ENCODE results near the gene ERBB2. TPM values are rescaled to one million over a fixed set of nuclear protein-coding genes. Genes with fewer than 3 reads are reported as not detected.

The ERBB2 gene
- total and polyA plus RNA-seq, 2 of the 13 experiments (the other 11 are each of a cell fraction or from before 2014, with no cell fraction given), result 57.7 to 64.1 TPM

- TF ChIP-seq ZBTB14 (CRISPR knock-in tag; IDR thresholded peaks at IDR 0.05) (no peak), EP300 (IDR thresholded peaks at IDR 0.05; ENCODE audit: low read depth in 2 of 2, low read length in 2 of 2) (peak in 1 of 2 experiments; percentile 66; a peak in 2 of 4 replicates), EP300 (CRISPR knock-in tag; IDR thresholded peaks at IDR 0.05; ENCODE audit: borderline replicate concordance) (no peak), HOXA3 (CRISPR knock-in tag; IDR thresholded peaks at IDR 0.05) (peak; percentile 58; the same call in 1 of the 2 replicates), SMARCC2 (IDR thresholded peaks at IDR 0.05) (0 out of 2 replicates have a peak, but pooled peaks have one; percentile 27), ZNF256 (CRISPR knock-in tag; conservative IDR thresholded peaks at IDR 0.05) (0 out of 2 replicates have a peak, but pooled peaks have one; percentile 30), SOX13 (IDR thresholded peaks at IDR 0.05) (peak; percentile 50; the same call in 1 of the 2 replicates), SOX13 (CRISPR knock-in tag; conservative IDR thresholded peaks at IDR 0.05 in 1 of 2, IDR thresholded peaks at IDR 0.05 in 1 of 2) (peak in 1 of 2 experiments; percentile 69; a peak in 2 of 4 replicates), JARID2 (CRISPR knock-in tag; IDR thresholded peaks at IDR 0.05; ENCODE audit: insufficient replicate concordance) (peak; percentile 36), GTF2F1 (IDR thresholded peaks at IDR 0.05; ENCODE audit: low read length) (no peak), CEBPZ (IDR thresholded peaks at IDR 0.05; ENCODE audit: low read length) (no peak), AHDC1 (CRISPR knock-in tag; IDR thresholded peaks at IDR 0.05; ENCODE audit: borderline replicate concordance) (peak; percentile 34; the same call in 1 of the 2 replicates), DDIT3 (CRISPR knock-in tag; IDR thresholded peaks at IDR 0.05) (no peak), ZNF331 (CRISPR knock-in tag; IDR thresholded peaks at IDR 0.05) (peak; percentile 66; the same call in 1 of the 2 replicates), E2F1 (CRISPR knock-in tag; IDR thresholded peaks at IDR 0.05) (no peak), BHLHE40 (IDR thresholded peaks at IDR 0.05; ENCODE audit: low read length) (0 out of 2 replicates have a peak, but pooled peaks have one; percentile 5), ZNF614 (CRISPR knock-in tag; IDR thresholded peaks at IDR 0.05; ENCODE audit: borderline replicate concordance) (0 out of 2 replicates have a peak, but pooled peaks have one; percentile 13), CREM (IDR thresholded peaks at IDR 0.05) (peak; percentile 62; the same call in 1 of the 2 replicates), CREM (CRISPR knock-in tag; IDR thresholded peaks at IDR 0.05) (no peak)
These were observed 12.7 kb upstream of the ERBB2 start (continued) for GRCh38 chr17:39687101-39687545.
